IMR-90 (cell line): Measurements from ENCODE around the gene SIM2. TPM values are rescaled to one million over a fixed set of nuclear protein-coding genes. Genes with fewer than 3 reads are reported as not detected.

ENCODE experiments used
- ATAC-seq: fragments of 200-7000 bp; cut with Tn5 transposase; 2 replicates; pipeline ENCODE4 v1.9.1; 2020; ENCODE audit warnings: low read depth, mild to moderate bottlenecking, moderate library complexity
- BruUV-seq: library from RNA; stranded (reverse); fragments of 400-500 nt; replicated peaks from 2 replicates; lab custom pipeline; 2021; lab: Mats Ljungman, UMichigan
- CTCF ChIA-PET: fragments of 300-600 bp; formaldehyde crosslinking; extraction: SDS; loops from one replicate; lab custom pipeline; 2021; ENCODE audit warnings: antibody characterized with exemption; lab: Yijun Ruan, JAX
- POLR2A ChIA-PET: fragments of 300-600 bp; sonication (Branson Sonifier 250); formaldehyde crosslinking; loops from one replicate; lab custom pipeline; 2022; ENCODE audit warnings: antibody characterized with exemption; ENCODE audit not compliant: unreplicated experiment; lab: Charles Lee
- DNase-seq: peaks from one replicate; pipeline ENCODE4 v3.0.0; 2013
- H2AFZ ChIP-seq: replicated peaks from 2 replicates; pipeline ENCODE3; 2013; ENCODE audit warnings: low read length, mild to moderate bottlenecking; ENCODE audit not compliant: poor library complexity
- H2AK5ac ChIP-seq: 2 replicates; pipeline ENCODE4 v1.6.1; 2013; ENCODE audit warnings: low read depth, low read length, inconsistent platforms
- H2AK9ac ChIP-seq: replicated peaks from 2 replicates; pipeline ENCODE3; 2013; ENCODE audit warnings: mild to moderate bottlenecking, low read depth, low read length, moderate library complexity; ENCODE audit not compliant: poor library complexity
- H2BK120ac ChIP-seq: 2 replicates; pipeline ENCODE4 v1.6.1; 2013; ENCODE audit warnings: low read depth, low read length, inconsistent platforms
- H2BK15ac ChIP-seq: 3 replicates; pipeline ENCODE4 v1.6.1; 2013; ENCODE audit warnings: low read depth, low read length, inconsistent platforms
- H2BK20ac ChIP-seq: 2 replicates; pipeline ENCODE4 v1.6.1; 2013; ENCODE audit warnings: low read depth, mild to moderate bottlenecking, inconsistent platforms, low read length, moderate library complexity
- H2BK5ac ChIP-seq: 2 replicates; pipeline ENCODE4 v1.6.1; 2013; ENCODE audit warnings: mild to moderate bottlenecking, low read depth, low read length, inconsistent platforms; ENCODE audit not compliant: poor library complexity, severe bottlenecking
- H3K14ac ChIP-seq: replicated peaks from 2 replicates; pipeline ENCODE4 v1.6.1; 2013; ENCODE audit warnings: low read depth, low read length, inconsistent platforms
- H3K18ac ChIP-seq: 2 replicates; pipeline ENCODE4 v1.6.1; 2013; ENCODE audit warnings: low read depth, low read length, control low read depth
- H3K23ac ChIP-seq: 2 replicates; pipeline ENCODE4 v1.6.1; 2013; ENCODE audit warnings: low read depth, low read length, inconsistent platforms
- H3K27ac ChIP-seq: 2 replicates; pipeline ENCODE4 v1.5.1; 2013; ENCODE audit warnings: mild to moderate bottlenecking, control low read depth, low read length; ENCODE audit not compliant: insufficient read depth
- H3K27me3 ChIP-seq: 2 replicates; pipeline ENCODE4 v1.6.1; 2013; ENCODE audit warnings: low read length; ENCODE audit not compliant: control insufficient read depth, insufficient read depth
- H3K36me3 ChIP-seq: 2 replicates; pipeline ENCODE4 v1.6.1; 2013; ENCODE audit warnings: low read length, mixed read lengths; ENCODE audit not compliant: control insufficient read depth, insufficient read depth
- H3K4ac ChIP-seq: 2 replicates; pipeline ENCODE4 v1.6.1; 2013; ENCODE audit warnings: low read depth, low read length, inconsistent platforms
- H3K4me1 ChIP-seq: 2 replicates; pipeline ENCODE4 v1.6.1; 2013; ENCODE audit warnings: low read length, mixed read lengths; ENCODE audit not compliant: control insufficient read depth, insufficient read depth
- H3K4me2 ChIP-seq: 2 replicates; pipeline ENCODE4 v1.6.1; 2013; ENCODE audit warnings: low read depth, mild to moderate bottlenecking, control low read depth, low read length, moderate library complexity
- H3K4me3 ChIP-seq: 2 replicates; pipeline ENCODE4 v1.5.1; 2013; ENCODE audit warnings: low read depth, mild to moderate bottlenecking, control low read depth, low read length, moderate library complexity; ENCODE audit not compliant: insufficient read depth
- H3K56ac ChIP-seq: 2 replicates; pipeline ENCODE4 v1.6.1; 2013; ENCODE audit warnings: low read length, inconsistent platforms; ENCODE audit not compliant: insufficient read depth; ENCODE audit errors: extremely low read depth
- H3K79me1 ChIP-seq, 2 experiments: 2 replicates each; pipeline ENCODE4 v1.6.1; 2013; ENCODE audit warnings: low read length in 2 of 2, inconsistent platforms in 1 of 2, low read depth in 1 of 2
- H3K9ac ChIP-seq: 2 replicates; pipeline ENCODE4 v1.6.1; 2013; ENCODE audit warnings: low read depth, low read length, control low read depth
- H3K9me1 ChIP-seq: 2 replicates; pipeline ENCODE4 v1.6.1; 2013; ENCODE audit warnings: low read length, inconsistent platforms; ENCODE audit not compliant: insufficient read depth
- H3K9me3 ChIP-seq: 2 replicates; pipeline ENCODE4 v1.6.1; 2013; ENCODE audit warnings: low read length; ENCODE audit not compliant: control insufficient read depth, insufficient read depth
- H4K20me1 ChIP-seq: 2 replicates; pipeline ENCODE4 v1.6.1; 2013; ENCODE audit warnings: low read length, inconsistent platforms; ENCODE audit not compliant: insufficient read depth
- H4K5ac ChIP-seq: 2 replicates; pipeline ENCODE4 v1.6.1; 2013; ENCODE audit warnings: mild to moderate bottlenecking, low read depth, low read length, control low read depth
- H4K8ac ChIP-seq, 2 experiments: 2 replicates each; pipeline ENCODE4 v1.6.1; 2013; ENCODE audit warnings: low read depth in 2 of 2, low read length in 2 of 2, control low read depth in 1 of 2, inconsistent platforms in 1 of 2
- H4K91ac ChIP-seq: 2 replicates; pipeline ENCODE4 v1.6.1; 2013; ENCODE audit warnings: low read depth, low read length, inconsistent platforms; ENCODE audit not compliant: insufficient read depth
- BHLHE40 ChIP-seq: fragments of 150-350 bp; IDR thresholded peaks from 2 replicates; pipeline ENCODE4 v1.6.1; 2016; ENCODE audit warnings: mild to moderate bottlenecking, low read depth, low read length
- CEBPB ChIP-seq: IDR thresholded peaks from 2 replicates; pipeline ENCODE4 v1.6.1; 2012; ENCODE audit warnings: low read depth, low read length, improper control_type of control experiment
- CHD1 ChIP-seq: IDR thresholded peaks from 2 replicates; pipeline ENCODE4 v1.6.1; 2012; ENCODE audit warnings: low read depth, low read length, improper control_type of control experiment
- FOS ChIP-seq: fragments of 150-350 bp; IDR thresholded peaks from 2 replicates; pipeline ENCODE4 v1.6.1; 2016; ENCODE audit warnings: low read depth, low read length
- MAFK ChIP-seq: IDR thresholded peaks from 2 replicates; pipeline ENCODE4 v1.6.1; 2012; ENCODE audit warnings: low read depth, low read length, improper control_type of control experiment
- MAZ ChIP-seq: IDR thresholded peaks from 2 replicates; pipeline ENCODE4 v1.6.1; 2012; ENCODE audit warnings: low read depth, mild to moderate bottlenecking, low read length, improper control_type of control experiment, moderate library complexity, borderline replicate concordance
- MXI1 ChIP-seq: IDR thresholded peaks from 2 replicates; pipeline ENCODE4 v1.6.1; 2012; ENCODE audit warnings: low read depth, mild to moderate bottlenecking, low read length, moderate library complexity, borderline replicate concordance
- NFE2L2 ChIP-seq: fragments of 150-350 bp; IDR thresholded peaks from 2 replicates; pipeline ENCODE4 v1.6.1; 2016; ENCODE audit warnings: low read depth, mild to moderate bottlenecking, low read length
- POLR2A ChIP-seq: IDR thresholded peaks from 2 replicates; pipeline ENCODE4 v1.6.1; 2012; ENCODE audit warnings: mild to moderate bottlenecking, low read depth, low read length
- RAD21 ChIP-seq: IDR thresholded peaks from 2 replicates; pipeline ENCODE4 v1.6.1; 2012; ENCODE audit warnings: low read length, improper control_type of control experiment
- RCOR1 ChIP-seq: IDR thresholded peaks from 2 replicates; pipeline ENCODE4 v1.6.1; 2012; ENCODE audit warnings: mild to moderate bottlenecking, low read length, improper control_type of control experiment; ENCODE audit not compliant: insufficient replicate concordance
- RFX5 ChIP-seq: IDR thresholded peaks from 2 replicates; pipeline ENCODE4 v1.8.0; 2012; ENCODE audit warnings: low read depth, mild to moderate bottlenecking, low read length, moderate library complexity
- SMC3 ChIP-seq: fragments of 150-350 bp; IDR thresholded peaks from 2 replicates; pipeline ENCODE4 v1.6.1; 2016; ENCODE audit warnings: low read depth, mild to moderate bottlenecking, antibody characterized with exemption, low read length, moderate library complexity
- dilution Hi-C: fragments of 300-500 bp; cut with HindIII; formaldehyde crosslinking; loops from one replicate; pipeline ENCODE4 v1.14.3; 2018; ENCODE audit warnings: low sequenced_read_pairs; ENCODE audit not compliant: unreplicated experiment
- in situ Hi-C: fragments of 300-500 bp; cut with MboI; formaldehyde crosslinking; loops from 3 replicates; pipeline ENCODE4 v1.14.3; 2019; ENCODE audit warnings: low sequenced_read_pairs, inconsistent platforms, mixed read lengths
- intact Hi-C: fragments of 100-400 bp; cut with micrococcal nuclease; formaldehyde crosslinking; loops from 2 replicates; pipeline ENCODE4 v1.10.0; 2022
- polyA plus RNA-seq, 3 experiments: library from polyadenylated mRNA; depleted of rRNA; stranded (reverse); fragments of >200 nt; gene quantifications; 2 replicates each; pipeline ENCODE4 v1.2.3, GENCODE V29; 2012; ENCODE audit warnings: low replicate concordance in 1 of 3
- total RNA-seq: library from RNA; depleted of rRNA; stranded (reverse); fragments of >200 nt; gene quantifications from 2 replicates; pipeline ENCODE4 v1.2.3, GENCODE V29; 2012
- TF ChIP-seq, protein P1 (sequence below): fragments of 150-350 bp; IDR thresholded peaks from 2 replicates; pipeline ENCODE4 v1.6.1; 2016; ENCODE audit warnings: low read depth, mild to moderate bottlenecking, low read length, moderate library complexity, borderline replicate concordance
- TF ChIP-seq, protein P2 (sequence below): conservative IDR thresholded peaks from 2 replicates; pipeline ENCODE4 v1.5.1; 2012; ENCODE audit warnings: mild to moderate bottlenecking, low read depth, low read length, improper control_type of control experiment
- TF ChIP-seq, protein P3 (sequence below): fragments of 150-350 bp; IDR thresholded peaks from 2 replicates; pipeline ENCODE4 v1.6.1; 2017; ENCODE audit warnings: mild to moderate bottlenecking, antibody characterized with exemption, low read length, low read depth

SIM2 gene
- total and polyA plus RNA-seq, 2 of the 4 experiments (the other 2 are of a cell fraction): 2.2 to 7.5 TPM

DNA sequence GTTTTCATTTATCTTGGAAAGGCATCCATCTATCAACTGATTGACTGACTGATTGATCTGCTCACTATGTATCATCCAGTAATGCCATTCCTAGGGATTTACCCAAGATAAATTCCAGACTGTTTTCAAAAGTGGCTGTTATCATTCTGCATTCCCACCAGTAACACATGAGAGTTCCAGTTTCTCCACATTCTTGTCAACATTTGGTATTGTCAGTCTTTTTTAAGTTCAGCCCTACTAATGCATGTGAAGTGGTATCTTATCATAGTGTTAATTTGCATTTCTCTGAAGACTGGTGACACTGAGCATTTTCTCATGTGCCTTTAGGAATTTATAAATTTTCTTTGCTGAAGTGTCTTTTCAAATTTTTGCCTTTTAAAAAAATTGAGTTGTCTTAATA lies 99.6 kb downstream of the SIM2 start:
- no peak overlapping the region for H3K4me3 ChIP-seq
- ChIA-PET CTCF (no interaction called here), POLR2A (no interaction called here)
- peaks cover 19% of the 10 kb centered on the region for H3K9me1 ChIP-seq
- H4K91ac ChIP-seq: no peak overlapping the region
- dilution Hi-C loops: no loop called here
- H3K4me2 ChIP-seq: no peak overlapping the region
- H3K18ac ChIP-seq: no peak overlapping the region
- H4K20me1 ChIP-seq: no peaks in the 10 kb centered on the region
- DNase-seq: no peak
- H3K27ac ChIP-seq: no peak overlapping the region
- H2BK120ac ChIP-seq: no peak overlapping the region
- intact Hi-C loops: no loop called here
- H4K5ac ChIP-seq: no peak overlapping the region
- peaks cover 2 to 19% of the 10 kb centered on the region in 2 experiments; a peak in 3 of 4 replicates for H3K79me1 ChIP-seq
- no peak overlapping the region for H3K14ac ChIP-seq
- TF ChIP-seq, protein P1, sequence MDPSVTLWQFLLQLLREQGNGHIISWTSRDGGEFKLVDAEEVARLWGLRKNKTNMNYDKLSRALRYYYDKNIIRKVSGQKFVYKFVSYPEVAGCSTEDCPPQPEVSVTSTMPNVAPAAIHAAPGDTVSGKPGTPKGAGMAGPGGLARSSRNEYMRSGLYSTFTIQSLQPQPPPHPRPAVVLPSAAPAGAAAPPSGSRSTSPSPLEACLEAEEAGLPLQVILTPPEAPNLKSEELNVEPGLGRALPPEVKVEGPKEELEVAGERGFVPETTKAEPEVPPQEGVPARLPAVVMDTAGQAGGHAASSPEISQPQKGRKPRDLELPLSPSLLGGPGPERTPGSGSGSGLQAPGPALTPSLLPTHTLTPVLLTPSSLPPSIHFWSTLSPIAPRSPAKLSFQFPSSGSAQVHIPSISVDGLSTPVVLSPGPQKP: no peak
- no peak for TF ChIP-seq RCOR1
- TF ChIP-seq MXI1: no peak
- no peak for TF ChIP-seq RAD21
- TF ChIP-seq CEBPB: no peak
- TF ChIP-seq FOS: no peak
- no peak for TF ChIP-seq SMC3
- no peak for TF ChIP-seq POLR2A
- TF ChIP-seq MAZ: no peak
- TF ChIP-seq BHLHE40: no peak
- TF ChIP-seq RFX5: no peak
- TF ChIP-seq CHD1: no peak
- TF ChIP-seq, protein P2, sequence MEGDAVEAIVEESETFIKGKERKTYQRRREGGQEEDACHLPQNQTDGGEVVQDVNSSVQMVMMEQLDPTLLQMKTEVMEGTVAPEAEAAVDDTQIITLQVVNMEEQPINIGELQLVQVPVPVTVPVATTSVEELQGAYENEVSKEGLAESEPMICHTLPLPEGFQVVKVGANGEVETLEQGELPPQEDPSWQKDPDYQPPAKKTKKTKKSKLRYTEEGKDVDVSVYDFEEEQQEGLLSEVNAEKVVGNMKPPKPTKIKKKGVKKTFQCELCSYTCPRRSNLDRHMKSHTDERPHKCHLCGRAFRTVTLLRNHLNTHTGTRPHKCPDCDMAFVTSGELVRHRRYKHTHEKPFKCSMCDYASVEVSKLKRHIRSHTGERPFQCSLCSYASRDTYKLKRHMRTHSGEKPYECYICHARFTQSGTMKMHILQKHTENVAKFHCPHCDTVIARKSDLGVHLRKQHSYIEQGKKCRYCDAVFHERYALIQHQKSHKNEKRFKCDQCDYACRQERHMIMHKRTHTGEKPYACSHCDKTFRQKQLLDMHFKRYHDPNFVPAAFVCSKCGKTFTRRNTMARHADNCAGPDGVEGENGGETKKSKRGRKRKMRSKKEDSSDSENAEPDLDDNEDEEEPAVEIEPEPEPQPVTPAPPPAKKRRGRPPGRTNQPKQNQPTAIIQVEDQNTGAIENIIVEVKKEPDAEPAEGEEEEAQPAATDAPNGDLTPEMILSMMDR: no peak
- no peak for TF ChIP-seq NFE2L2
- TF ChIP-seq, protein P3, sequence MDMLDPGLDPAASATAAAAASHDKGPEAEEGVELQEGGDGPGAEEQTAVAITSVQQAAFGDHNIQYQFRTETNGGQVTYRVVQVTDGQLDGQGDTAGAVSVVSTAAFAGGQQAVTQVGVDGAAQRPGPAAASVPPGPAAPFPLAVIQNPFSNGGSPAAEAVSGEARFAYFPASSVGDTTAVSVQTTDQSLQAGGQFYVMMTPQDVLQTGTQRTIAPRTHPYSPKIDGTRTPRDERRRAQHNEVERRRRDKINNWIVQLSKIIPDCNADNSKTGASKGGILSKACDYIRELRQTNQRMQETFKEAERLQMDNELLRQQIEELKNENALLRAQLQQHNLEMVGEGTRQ: no peak
- no peak for TF ChIP-seq MAFK
- H2AK9ac ChIP-seq: no peak overlapping the region
- no TSS peak for BruUV-seq
- no peak for ATAC-seq
- H3K4ac ChIP-seq: no peak overlapping the region
- no peak overlapping the region for H3K56ac ChIP-seq
- H2BK15ac ChIP-seq: no peak overlapping the region
- in situ Hi-C loops: no loop called here
- no peak overlapping the region for H2AFZ ChIP-seq
- peaks cover 7% of the 10 kb centered on the region for H3K4me1 ChIP-seq
- no peak overlapping the region for H3K23ac ChIP-seq
- no peak overlapping the region for H2BK5ac ChIP-seq
- no peak overlapping the region for H2BK20ac ChIP-seq
- peaks cover 5% of the 10 kb centered on the region; the same call in 1 of the 2 replicates for H3K9me3 ChIP-seq
- no peak overlapping the region for H4K8ac ChIP-seq
- H2AK5ac ChIP-seq: no peak overlapping the region
- H3K36me3 ChIP-seq: no peaks in the 10 kb centered on the region
- H3K9ac ChIP-seq: no peak overlapping the region
- H3K27me3 ChIP-seq: no peaks in the 10 kb centered on the region
